NCI-H226 (cell line): ENCODE results near the gene ADIPOR2.
A peak's percentile ranks its signal among the peaks of the same experiment; 100 is the strongest.

Experiments used
- DNase-seq: peaks from one replicate; pipeline ENCODE4 v3.0.0-alpha.2; 2015

The ADIPOR2 gene

GRCh38 chr12:1800401-1801302 is 109.8 kb downstream of the ADIPOR2 start:
- no peak for DNase-seq

- DNase-seq = no peak
These were observed 110.6 kb downstream of the ADIPOR2 start for GRCh38 chr12:1801303-1801975.

GRCh38 chr12:1803736-1804135 is 112.9 kb downstream of the ADIPOR2 start:
- DNase-seq = no peak

- DNase-seq = peak; percentile 83
These were observed 113.9 kb downstream of the ADIPOR2 start for GRCh38 chr12:1804545-1805332.

GRCh38 chr12:1805441-1806081 is 114.7 kb downstream of the ADIPOR2 start:
- DNase-seq = no peak

- DNase-seq = no peak
These were observed 115.6 kb downstream of the ADIPOR2 start for GRCh38 chr12:1806301-1807086.

GRCh38 chr12:1807087-1807860 is 116.4 kb downstream of the ADIPOR2 start:
- DNase-seq = no peak

GRCh38 chr12:1808036-1808797 is 117.3 kb downstream of the ADIPOR2 start:
- no peak for DNase-seq

GRCh38 chr12:1808798-1809480 is 118.1 kb downstream of the ADIPOR2 start:
- no peak for DNase-seq

GRCh38 chr12:1809591-1810190 is 118.8 kb downstream of the ADIPOR2 start:
- DNase-seq = no peak

GRCh38 chr12:1810201-1810930 is 119.5 kb downstream of the ADIPOR2 start:
- no peak for DNase-seq

GRCh38 chr12:1810931-1811280 is 120.0 kb downstream of the ADIPOR2 start:
- DNase-seq = no peak

- DNase-seq = no peak
These were observed 120.5 kb downstream of the ADIPOR2 start for GRCh38 chr12:1811281-1811947.

GRCh38 chr12:1811948-1812291 is 121.0 kb downstream of the ADIPOR2 start:
- no peak for DNase-seq

GRCh38 chr12:1812650-1813302 is 121.9 kb downstream of the ADIPOR2 start:
- peak; percentile 61 for DNase-seq

- DNase-seq = no peak
These were observed 123.4 kb downstream of the ADIPOR2 start for GRCh38 chr12:1814266-1814665.

GRCh38 chr12:1815108-1815507 is 124.2 kb downstream of the ADIPOR2 start:
- no peak for DNase-seq
